WTC11 (cell line): ENCODE measurements around the gene PIK3R6.

Experiments used
- CREM ChIP-seq: sonication (generic); formaldehyde crosslinking; IDR thresholded peaks from 2 replicates; pipeline ENCODE4 v1.8.1; 2022; ENCODE audit warnings: mild to moderate bottlenecking, missing genetic modification reagents, moderate library complexity
- FOXJ3 ChIP-seq: sonication (generic); formaldehyde crosslinking; IDR thresholded peaks from 2 replicates; pipeline ENCODE4 v1.9.0; 2021; ENCODE audit warnings: missing genetic modification reagents, mild to moderate bottlenecking, borderline replicate concordance
- JUN ChIP-seq: sonication (generic); formaldehyde crosslinking; IDR thresholded peaks from 2 replicates; pipeline ENCODE4 v1.8.0; 2023; ENCODE audit warnings: mild to moderate bottlenecking, missing genetic modification reagents
- RELA ChIP-seq: sonication (generic); formaldehyde crosslinking; IDR thresholded peaks from 2 replicates; pipeline ENCODE4 v1.8.1; 2022; ENCODE audit warnings: missing genetic modification reagents, mild to moderate bottlenecking, borderline replicate concordance
- SOX15 ChIP-seq: fragments of 250-450 bp; sonication (Bioruptor Pico); IDR thresholded peaks from 2 replicates; pipeline ENCODE4 v1.9.0; 2021; ENCODE audit warnings: mild to moderate bottlenecking
- SP1 ChIP-seq: sonication (generic); formaldehyde crosslinking; conservative IDR thresholded peaks from 2 replicates; pipeline ENCODE4 v1.8.1; 2022; ENCODE audit warnings: missing genetic modification reagents
- ZNF121 ChIP-seq: sonication (generic); formaldehyde crosslinking; IDR thresholded peaks from 2 replicates; pipeline ENCODE4 v1.8.0; 2023; ENCODE audit warnings: missing genetic modification reagents
- ZNF263 ChIP-seq: sonication (generic); formaldehyde crosslinking; IDR thresholded peaks from 2 replicates; pipeline ENCODE4 v1.8.1; 2022; ENCODE audit warnings: low read depth, mild to moderate bottlenecking, moderate library complexity, missing genetic modification reagents
- TF ChIP-seq, protein P1 (sequence below): fragments of 200-600 bp; IDR thresholded peaks from 2 replicates; pipeline ENCODE4 v1.8.0; 2022; ENCODE audit warnings: antibody characterized with exemption
- TF ChIP-seq, protein P2 (sequence below): sonication (generic); formaldehyde crosslinking; IDR thresholded peaks from 2 replicates; pipeline ENCODE4 v1.8.1; 2023; ENCODE audit warnings: mild to moderate bottlenecking, missing genetic modification reagents, moderate library complexity
- TF ChIP-seq, protein P3 (sequence below): sonication (generic); formaldehyde crosslinking; IDR thresholded peaks from 2 replicates; pipeline ENCODE4 v1.8.1; 2023; ENCODE audit warnings: mild to moderate bottlenecking, missing genetic modification reagents, moderate library complexity
- TF ChIP-seq, protein P4 (sequence below): fragments of 250-450 bp; sonication (Bioruptor Pico); IDR thresholded peaks from 2 replicates; pipeline ENCODE4 v1.9.0; 2021; ENCODE audit warnings: mild to moderate bottlenecking, borderline replicate concordance

DNA sequence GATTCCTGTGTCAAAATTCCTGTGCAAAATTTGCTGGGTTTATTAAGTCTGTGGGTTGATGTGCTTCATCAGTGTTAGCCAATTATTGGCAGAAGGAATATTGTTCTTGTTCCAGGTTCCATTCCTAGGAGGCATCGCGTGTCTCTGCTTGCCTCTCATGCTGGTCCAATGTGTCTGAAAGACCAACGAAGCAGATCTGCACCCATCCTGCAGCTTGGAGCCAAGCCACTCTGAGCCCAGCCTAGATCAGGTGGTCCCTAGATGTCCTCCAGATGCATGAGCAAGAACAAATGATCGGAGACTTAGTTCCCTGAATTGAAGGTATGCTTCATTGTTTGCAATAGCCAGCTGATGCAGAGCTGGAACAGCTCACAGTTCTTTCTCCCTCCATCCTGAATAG is 10.5 kb upstream of the PIK3R6 start:
- TF ChIP-seq SP1 (CRISPR knock-in tag) = no peak
- TF ChIP-seq, protein P1, sequence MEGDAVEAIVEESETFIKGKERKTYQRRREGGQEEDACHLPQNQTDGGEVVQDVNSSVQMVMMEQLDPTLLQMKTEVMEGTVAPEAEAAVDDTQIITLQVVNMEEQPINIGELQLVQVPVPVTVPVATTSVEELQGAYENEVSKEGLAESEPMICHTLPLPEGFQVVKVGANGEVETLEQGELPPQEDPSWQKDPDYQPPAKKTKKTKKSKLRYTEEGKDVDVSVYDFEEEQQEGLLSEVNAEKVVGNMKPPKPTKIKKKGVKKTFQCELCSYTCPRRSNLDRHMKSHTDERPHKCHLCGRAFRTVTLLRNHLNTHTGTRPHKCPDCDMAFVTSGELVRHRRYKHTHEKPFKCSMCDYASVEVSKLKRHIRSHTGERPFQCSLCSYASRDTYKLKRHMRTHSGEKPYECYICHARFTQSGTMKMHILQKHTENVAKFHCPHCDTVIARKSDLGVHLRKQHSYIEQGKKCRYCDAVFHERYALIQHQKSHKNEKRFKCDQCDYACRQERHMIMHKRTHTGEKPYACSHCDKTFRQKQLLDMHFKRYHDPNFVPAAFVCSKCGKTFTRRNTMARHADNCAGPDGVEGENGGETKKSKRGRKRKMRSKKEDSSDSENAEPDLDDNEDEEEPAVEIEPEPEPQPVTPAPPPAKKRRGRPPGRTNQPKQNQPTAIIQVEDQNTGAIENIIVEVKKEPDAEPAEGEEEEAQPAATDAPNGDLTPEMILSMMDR = no peak
- no peak for TF ChIP-seq JUN
- TF ChIP-seq, protein P2, sequence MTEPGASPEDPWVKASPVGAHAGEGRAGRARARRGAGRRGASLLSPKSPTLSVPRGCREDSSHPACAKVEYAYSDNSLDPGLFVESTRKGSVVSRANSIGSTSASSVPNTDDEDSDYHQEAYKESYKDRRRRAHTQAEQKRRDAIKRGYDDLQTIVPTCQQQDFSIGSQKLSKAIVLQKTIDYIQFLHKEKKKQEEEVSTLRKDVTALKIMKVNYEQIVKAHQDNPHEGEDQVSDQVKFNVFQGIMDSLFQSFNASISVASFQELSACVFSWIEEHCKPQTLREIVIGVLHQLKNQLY (CRISPR knock-in tag) = no peak
- TF ChIP-seq ZNF263 (CRISPR knock-in tag) = no peak
- TF ChIP-seq, protein P3, sequence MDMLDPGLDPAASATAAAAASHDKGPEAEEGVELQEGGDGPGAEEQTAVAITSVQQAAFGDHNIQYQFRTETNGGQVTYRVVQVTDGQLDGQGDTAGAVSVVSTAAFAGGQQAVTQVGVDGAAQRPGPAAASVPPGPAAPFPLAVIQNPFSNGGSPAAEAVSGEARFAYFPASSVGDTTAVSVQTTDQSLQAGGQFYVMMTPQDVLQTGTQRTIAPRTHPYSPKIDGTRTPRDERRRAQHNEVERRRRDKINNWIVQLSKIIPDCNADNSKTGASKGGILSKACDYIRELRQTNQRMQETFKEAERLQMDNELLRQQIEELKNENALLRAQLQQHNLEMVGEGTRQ (CRISPR knock-in tag) = no peak
- TF ChIP-seq RELA = no peak
- TF ChIP-seq, protein P4, sequence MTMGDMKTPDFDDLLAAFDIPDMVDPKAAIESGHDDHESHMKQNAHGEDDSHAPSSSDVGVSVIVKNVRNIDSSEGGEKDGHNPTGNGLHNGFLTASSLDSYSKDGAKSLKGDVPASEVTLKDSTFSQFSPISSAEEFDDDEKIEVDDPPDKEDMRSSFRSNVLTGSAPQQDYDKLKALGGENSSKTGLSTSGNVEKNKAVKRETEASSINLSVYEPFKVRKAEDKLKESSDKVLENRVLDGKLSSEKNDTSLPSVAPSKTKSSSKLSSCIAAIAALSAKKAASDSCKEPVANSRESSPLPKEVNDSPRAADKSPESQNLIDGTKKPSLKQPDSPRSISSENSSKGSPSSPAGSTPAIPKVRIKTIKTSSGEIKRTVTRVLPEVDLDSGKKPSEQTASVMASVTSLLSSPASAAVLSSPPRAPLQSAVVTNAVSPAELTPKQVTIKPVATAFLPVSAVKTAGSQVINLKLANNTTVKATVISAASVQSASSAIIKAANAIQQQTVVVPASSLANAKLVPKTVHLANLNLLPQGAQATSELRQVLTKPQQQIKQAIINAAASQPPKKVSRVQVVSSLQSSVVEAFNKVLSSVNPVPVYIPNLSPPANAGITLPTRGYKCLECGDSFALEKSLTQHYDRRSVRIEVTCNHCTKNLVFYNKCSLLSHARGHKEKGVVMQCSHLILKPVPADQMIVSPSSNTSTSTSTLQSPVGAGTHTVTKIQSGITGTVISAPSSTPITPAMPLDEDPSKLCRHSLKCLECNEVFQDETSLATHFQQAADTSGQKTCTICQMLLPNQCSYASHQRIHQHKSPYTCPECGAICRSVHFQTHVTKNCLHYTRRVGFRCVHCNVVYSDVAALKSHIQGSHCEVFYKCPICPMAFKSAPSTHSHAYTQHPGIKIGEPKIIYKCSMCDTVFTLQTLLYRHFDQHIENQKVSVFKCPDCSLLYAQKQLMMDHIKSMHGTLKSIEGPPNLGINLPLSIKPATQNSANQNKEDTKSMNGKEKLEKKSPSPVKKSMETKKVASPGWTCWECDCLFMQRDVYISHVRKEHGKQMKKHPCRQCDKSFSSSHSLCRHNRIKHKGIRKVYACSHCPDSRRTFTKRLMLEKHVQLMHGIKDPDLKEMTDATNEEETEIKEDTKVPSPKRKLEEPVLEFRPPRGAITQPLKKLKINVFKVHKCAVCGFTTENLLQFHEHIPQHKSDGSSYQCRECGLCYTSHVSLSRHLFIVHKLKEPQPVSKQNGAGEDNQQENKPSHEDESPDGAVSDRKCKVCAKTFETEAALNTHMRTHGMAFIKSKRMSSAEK (CRISPR knock-in tag) = no peak
- no peak for TF ChIP-seq SOX15
- no peak for TF ChIP-seq CREM
- no peak for TF ChIP-seq FOXJ3
- no peak for TF ChIP-seq ZNF121 (CRISPR knock-in tag)
